ENCODE results near the gene ZNF750. TPM values are rescaled to one million over a fixed set of nuclear protein-coding genes. Genes with fewer than 3 reads are reported as not detected.

ZNF750 gene
- total RNA-seq, 1 experiment from 2014 or later: 0.44 TPM

GRCh38 chr17:82859431-82860403 lies 19.9 kb upstream of the ZNF750 start:
- no peaks in the 10 kb centered on the region for H3K27me3 ChIP-seq (ENCODE audit: insufficient read depth, low read depth)
- H3K9me3 ChIP-seq (ENCODE audit: insufficient read depth, low read depth): no peaks in the 10 kb centered on the region
- H3K4me1 ChIP-seq (replicated peaks; ENCODE audit: insufficient read depth): peaks cover 52% of the 10 kb centered on the region
- H3K79me2 ChIP-seq (ENCODE audit: low read depth): peaks cover 28% of the 10 kb centered on the region
- H4K20me1 ChIP-seq (ENCODE audit: insufficient read depth): no peaks in the 10 kb centered on the region
- H2AFZ ChIP-seq: no peak overlapping the region
- H3K36me3 ChIP-seq (ENCODE audit: low read depth): no peaks in the 10 kb centered on the region
- ChIA-PET POLR2A (ENCODE audit: unreplicated experiment) (interaction anchor here (0.6 to 0.7 kb wide), 3 partner anchors 17 to 945 kb away, joined by 3 to 5 read pairs (median 4); partner anchors contain the start of gene ZNF750), CTCF (interaction anchor here (1.2 kb wide), 1 partner anchor 17 kb away, joined by 6 read pairs; no protein-coding TSS in a partner anchor)
- peaks cover 27% of the 10 kb centered on the region for H3F3A ChIP-seq (ENCODE audit: insufficient read depth, low read depth)
- TF ChIP-seq EZH2 (IDR thresholded peaks at IDR 0.05; ENCODE audit: low read depth) (no peak), CTCF (conservative IDR thresholded peaks at IDR 0.05) (no peak)
- H3K27ac ChIP-seq: peak overlapping the region; percentile 99
- intact Hi-C loops (cut with micrococcal nuclease; ENCODE audit: unreplicated experiment): loop anchor here (1.0 kb wide), 1 partner anchor 16 kb away; no protein-coding TSS in a partner anchor
- peak overlapping the region; percentile 86 for H3K4me2 ChIP-seq
- H3K9me2 ChIP-seq (ENCODE audit: insufficient read depth): no peaks in the 10 kb centered on the region
- TSS peak; percentile 96 for BruUV-seq (replicated peaks)
- peak; percentile 88 to 93 for DNase-seq
- H3K4me3 ChIP-seq: peak overlapping the region; percentile 40; the same call in 1 of the 2 replicates

- peak overlapping the region; percentile 62; the same call in 1 of the 2 replicates for H3K4me3 ChIP-seq
- BruUV-seq (replicated peaks): TSS peak; percentile 73
Measured at GRCh38 chr17:82858376-82859126, 18.7 kb upstream of the ZNF750 start.

More at GRCh38 chr17:82858376-82859126, 18.7 kb upstream of the ZNF750 start:
- H3K9me2 ChIP-seq (ENCODE audit: insufficient read depth): no peaks in the 10 kb centered on the region
- peak; percentile 81 to 93 for DNase-seq
- intact Hi-C loops (cut with micrococcal nuclease; ENCODE audit: unreplicated experiment): loop anchor here (1.0 kb wide), 3 partner anchors 10 to 31 kb away; no protein-coding TSS in a partner anchor
- ChIA-PET POLR2A (ENCODE audit: unreplicated experiment) (no interaction called here), CTCF (interaction anchor here (0.7 kb wide), 1 partner anchor 19 kb away, joined by 3 read pairs; no protein-coding TSS in a partner anchor)
- H3F3A ChIP-seq (ENCODE audit: insufficient read depth, low read depth): peaks cover 21% of the 10 kb centered on the region
- peaks cover 43% of the 10 kb centered on the region for H3K4me1 ChIP-seq (replicated peaks; ENCODE audit: insufficient read depth)
- H2AFZ ChIP-seq: no peak overlapping the region
- TF ChIP-seq EZH2 (IDR thresholded peaks at IDR 0.05; ENCODE audit: low read depth) (no peak), CTCF (conservative IDR thresholded peaks at IDR 0.05) (no peak)
- no peaks in the 10 kb centered on the region for H3K9me3 ChIP-seq (ENCODE audit: insufficient read depth, low read depth)
- H3K4me2 ChIP-seq: peak overlapping the region; percentile 86
- peaks cover 28% of the 10 kb centered on the region for H3K79me2 ChIP-seq (ENCODE audit: low read depth)
- no peaks in the 10 kb centered on the region for H3K36me3 ChIP-seq (ENCODE audit: low read depth)
- no peaks in the 10 kb centered on the region for H3K27me3 ChIP-seq (ENCODE audit: insufficient read depth, low read depth)
- H4K20me1 ChIP-seq (ENCODE audit: insufficient read depth): no peaks in the 10 kb centered on the region
- H3K27ac ChIP-seq: peak overlapping the region; percentile 99
